Nephron progenitor cell (in vitro differentiated cells): ENCODE data around the gene TRAF6.

ENCODE experiments used
- DNase-seq: peaks from one replicate; pipeline ENCODE4 v3.0.0; 2021
- H3K27ac Mint-ChIP-seq: 2 replicates; pipeline ENCODE4 v1.8.0; 2021; ENCODE audit warnings: mild to moderate bottlenecking, moderate library complexity, mixed read lengths
- H3K27me3 Mint-ChIP-seq: 2 replicates; pipeline ENCODE4 v1.8.0; 2021; ENCODE audit warnings: mild to moderate bottlenecking, low read depth, mixed read lengths; ENCODE audit not compliant: poor library complexity
- H3K36me3 Mint-ChIP-seq: 2 replicates; pipeline ENCODE4 v1.8.0; 2021; ENCODE audit warnings: low read depth, mixed read lengths
- H3K4me1 Mint-ChIP-seq: 2 replicates; pipeline ENCODE4 v1.8.0; 2021; ENCODE audit warnings: mixed read lengths
- H3K4me3 Mint-ChIP-seq: 2 replicates; pipeline ENCODE4 v1.8.0; 2021; ENCODE audit warnings: mild to moderate bottlenecking, moderate library complexity, mixed read lengths
- H3K9me3 Mint-ChIP-seq: 2 replicates; pipeline ENCODE4 v1.8.0; 2021; ENCODE audit warnings: mild to moderate bottlenecking, moderate library complexity, mixed read lengths
- CTCF ChIP-seq: fragments of 200-600 bp; sonication (generic); IDR thresholded peaks from 2 replicates; pipeline ENCODE4 v1.5.0; 2021; ENCODE audit warnings: antibody characterized with exemption

TRAF6 gene

GRCh38 chr11:36449561-36450096, 60.4 kb downstream of the TRAF6 start:
- H3K36me3 Mint-ChIP-seq, result peaks cover 35% of the 10 kb centered on the region
- H3K27me3 Mint-ChIP-seq, result peaks cover 5% of the 10 kb centered on the region
- no peak for DNase-seq
- no peak for TF ChIP-seq CTCF
- H3K4me3 Mint-ChIP-seq, result no peak overlapping the region
- H3K27ac Mint-ChIP-seq, result peak overlapping the region; percentile 70
- H3K4me1 Mint-ChIP-seq, result peaks cover 72% of the 10 kb centered on the region
- no peaks in the 10 kb centered on the region for H3K9me3 Mint-ChIP-seq

- no peak for TF ChIP-seq CTCF
- H3K9me3 Mint-ChIP-seq, result no peaks in the 10 kb centered on the region
- H3K27ac Mint-ChIP-seq, result peak overlapping the region; percentile 30
- H3K36me3 Mint-ChIP-seq, result peaks cover 38% of the 10 kb centered on the region
- DNase-seq, result no peak
- no peak overlapping the region for H3K4me3 Mint-ChIP-seq
- peaks cover 55% of the 10 kb centered on the region for H3K4me1 Mint-ChIP-seq
- H3K27me3 Mint-ChIP-seq, result peaks cover 5% of the 10 kb centered on the region
These were observed 62.1 kb downstream of the TRAF6 start for GRCh38 chr11:36447947-36448346.

- DNase-seq, result no peak
- Mint-ChIP-seq H3K4me3 (no peak overlapping the region), H3K27me3 (peaks cover 5% of the 10 kb centered on the region), H3K9me3 (peaks cover 3% of the 10 kb centered on the region), H3K36me3 (peaks cover 42% of the 10 kb centered on the region), H3K27ac (no peak overlapping the region), H3K4me1 (peaks cover 51% of the 10 kb centered on the region)
- no peak for TF ChIP-seq CTCF
These were observed 62.6 kb downstream of the TRAF6 start for GRCh38 chr11:36447514-36447913.

- Mint-ChIP-seq H3K36me3 (peaks cover 48% of the 10 kb centered on the region), H3K27me3 (peaks cover 5% of the 10 kb centered on the region), H3K27ac (no peak overlapping the region), H3K9me3 (peaks cover 3% of the 10 kb centered on the region), H3K4me3 (no peak overlapping the region), H3K4me1 (peaks cover 37% of the 10 kb centered on the region)
- DNase-seq, result no peak
- TF ChIP-seq CTCF, result no peak
These were observed 63.9 kb downstream of the TRAF6 start for GRCh38 chr11:36446135-36446534.

GRCh38 chr11:36443661-36444060, 66.4 kb downstream of the TRAF6 start:
- H3K27me3 Mint-ChIP-seq, result peaks cover 6% of the 10 kb centered on the region
- no peak overlapping the region for H3K27ac Mint-ChIP-seq
- TF ChIP-seq CTCF, result no peak
- no peak for DNase-seq
- H3K9me3 Mint-ChIP-seq, result peaks cover 3% of the 10 kb centered on the region
- peaks cover 17% of the 10 kb centered on the region for H3K4me1 Mint-ChIP-seq
- H3K4me3 Mint-ChIP-seq, result no peak overlapping the region
- peaks cover 51% of the 10 kb centered on the region for H3K36me3 Mint-ChIP-seq

- peaks cover 2% of the 10 kb centered on the region for H3K4me1 Mint-ChIP-seq
- peaks cover 6% of the 10 kb centered on the region for H3K27me3 Mint-ChIP-seq
- peaks cover 3% of the 10 kb centered on the region for H3K9me3 Mint-ChIP-seq
- H3K27ac Mint-ChIP-seq, result no peak overlapping the region
- no peak for DNase-seq
- no peak for TF ChIP-seq CTCF
- H3K4me3 Mint-ChIP-seq, result no peak overlapping the region
- H3K36me3 Mint-ChIP-seq, result peaks cover 51% of the 10 kb centered on the region
These were observed 68.4 kb downstream of the TRAF6 start for GRCh38 chr11:36441610-36442208.
